SK-N-SH (cell line): Measurements from ENCODE around the gene CIAO2B. TPM values are rescaled to one million over a fixed set of nuclear protein-coding genes. Genes with fewer than 3 reads are reported as not detected.

Experiments
- CTCF ChIA-PET: fragments of 300-600, 350-600 bp; formaldehyde crosslinking; extraction: SDS; loops from one replicate; lab custom pipeline; 2021; lab: Yijun Ruan, JAX
- POLR2A ChIA-PET: fragments of 350-600 bp; sonication (Branson Sonifier 250); formaldehyde crosslinking; extraction: SDS; loops from one replicate; lab custom pipeline; 2020; ENCODE audit warnings: antibody characterized with exemption, inconsistent platforms; lab: Yijun Ruan, JAX
- DNase-seq: peaks from one replicate; pipeline ENCODE4 v3.0.0; 2012
- H2AFZ ChIP-seq: fragments of 200-600 bp; sonication (generic); 2 replicates; pipeline ENCODE4 v1.8.1; 2016; ENCODE audit warnings: antibody characterized with exemption, mild to moderate bottlenecking, low read depth
- H3F3A ChIP-seq: fragments of 200-600 bp; sonication (generic); replicated peaks from 2 replicates; pipeline ENCODE3; 2016; ENCODE audit warnings: antibody characterized with exemption, mild to moderate bottlenecking; ENCODE audit not compliant: insufficient read depth
- H3K27ac ChIP-seq, 2 experiments: fragments of 200-500 bp in 1 of 2; fragments of 200-600 bp in 1 of 2; sonication (Bioruptor generic) in 1 of 2; sonication (generic), shearing (Covaris generic) in 1 of 2; 2 replicates each; pipeline versions ENCODE4 v1.5.1 to v1.6.1; 2014 to 2016; ENCODE audit warnings: low read depth in 2 of 2, inconsistent platforms in 1 of 2, low read length in 1 of 2, mild to moderate bottlenecking in 1 of 2, mixed read lengths in 1 of 2
- H3K27me3 ChIP-seq: fragments of 200-600 bp; sonication (generic), shearing (Covaris generic); 2 replicates; pipeline ENCODE4 v1.6.1; 2016; ENCODE audit warnings: mixed run types; ENCODE audit not compliant: insufficient read depth
- H3K36me3 ChIP-seq, 2 experiments: fragments of 200-500 bp in 1 of 2; fragments of 200-600 bp in 1 of 2; sonication (Bioruptor generic) in 1 of 2; sonication (generic) in 1 of 2; replicated peaks in 1 of 2; 2 replicates each; pipeline versions ENCODE3 to v1.5.1; 2014 to 2016; ENCODE audit warnings: low read length in 1 of 2, mild to moderate bottlenecking in 1 of 2; ENCODE audit not compliant: insufficient read depth in 2 of 2, control insufficient read depth in 1 of 2
- H3K4me1 ChIP-seq, 2 experiments: fragments of 200-500 bp in 1 of 2; fragments of 200-600 bp in 1 of 2; sonication (Bioruptor generic) in 1 of 2; sonication (generic), shearing (Covaris generic) in 1 of 2; 2 replicates each; pipeline versions ENCODE4 v1.5.1 to v1.6.1; 2014 to 2016; ENCODE audit warnings: low read depth in 1 of 2, low read length in 1 of 2, mixed run types in 1 of 2; ENCODE audit not compliant: insufficient read depth in 2 of 2, control insufficient read depth in 1 of 2
- H3K4me2 ChIP-seq: fragments of 200-600 bp; sonication (generic), shearing (Covaris generic); 2 replicates; pipeline ENCODE4 v1.6.1; 2017; ENCODE audit warnings: mixed run types
- H3K4me3 ChIP-seq, 2 experiments: fragments of 200-500 bp in 1 of 2; fragments of 200-600 bp in 1 of 2; sonication (Bioruptor generic) in 1 of 2; sonication (generic), shearing (Covaris generic) in 1 of 2; 2 replicates each; pipeline versions ENCODE4 v1.5.1 to v1.8.1; 2014 to 2016; ENCODE audit warnings: low read depth in 2 of 2, inconsistent platforms in 1 of 2, low read length in 1 of 2, mild to moderate bottlenecking in 1 of 2, mixed read lengths in 1 of 2, moderate library complexity in 1 of 2
- H3K79me2 ChIP-seq: fragments of 200-600 bp; sonication (generic); 2 replicates; pipeline ENCODE4 v1.8.1; 2017; ENCODE audit warnings: mild to moderate bottlenecking; ENCODE audit not compliant: insufficient read depth
- H3K9ac ChIP-seq: fragments of 200-600 bp; sonication (generic); 2 replicates; pipeline ENCODE4 v1.6.1; 2017; ENCODE audit warnings: mixed run types
- H3K9me2 ChIP-seq: fragments of 200-600 bp; sonication (generic); 2 replicates; pipeline ENCODE4 v1.6.1; 2017; ENCODE audit warnings: mixed run types
- H3K9me3 ChIP-seq: fragments of 200-600 bp; sonication (generic); 2 replicates; pipeline ENCODE4 v1.6.1; 2017; ENCODE audit warnings: mixed run types, mild to moderate bottlenecking, moderate library complexity
- H4K20me1 ChIP-seq: fragments of 200-600 bp; sonication (generic); 2 replicates; pipeline ENCODE4 v1.6.1; 2017; ENCODE audit warnings: mild to moderate bottlenecking, mixed run types; ENCODE audit not compliant: insufficient read depth
- ELF1 ChIP-seq: IDR thresholded peaks from 2 replicates; pipeline ENCODE4 v1.4.0; 2012
- FOSL2 ChIP-seq: IDR thresholded peaks from 2 replicates; pipeline ENCODE4 v1.4.0; 2012; ENCODE audit warnings: low read depth, mild to moderate bottlenecking, moderate library complexity, borderline replicate concordance
- FOXM1 ChIP-seq: IDR thresholded peaks from 2 replicates; pipeline ENCODE4 v1.4.0; 2012; ENCODE audit warnings: low read depth, mild to moderate bottlenecking
- GABPA ChIP-seq: IDR thresholded peaks from 2 replicates; pipeline ENCODE4 v1.4.0; 2012; ENCODE audit warnings: low read depth, mild to moderate bottlenecking
- GATA2 ChIP-seq: sonication (generic); formaldehyde crosslinking; IDR thresholded peaks from 2 replicates; pipeline ENCODE4 v1.5.0; 2020; ENCODE audit warnings: mild to moderate bottlenecking, missing genetic modification reagents
- JUND ChIP-seq: IDR thresholded peaks from 2 replicates; pipeline ENCODE4 v1.4.0; 2012
- MXI1 ChIP-seq: IDR thresholded peaks from 2 replicates; pipeline ENCODE4 v1.6.1; 2012; ENCODE audit warnings: mild to moderate bottlenecking, low read depth, low read length, improper control_type of control experiment
- NFIC ChIP-seq: IDR thresholded peaks from 2 replicates; pipeline ENCODE4 v1.4.0; 2012; ENCODE audit warnings: borderline replicate concordance
- NRF1 ChIP-seq: IDR thresholded peaks from 2 replicates; pipeline ENCODE4 v1.6.1; 2012; ENCODE audit warnings: low read depth, mild to moderate bottlenecking, low read length
- RCOR1 ChIP-seq: fragments of 150-350 bp; IDR thresholded peaks from 2 replicates; pipeline ENCODE4 v1.6.1; 2017; ENCODE audit warnings: antibody characterized with exemption, low read length
- REST ChIP-seq: IDR thresholded peaks from 2 replicates; pipeline ENCODE4 v1.6.1; 2012; ENCODE audit warnings: mild to moderate bottlenecking, low read depth, low read length, moderate library complexity
- RFX5 ChIP-seq: IDR thresholded peaks from 2 replicates; pipeline ENCODE4 v1.6.1; 2012; ENCODE audit warnings: mild to moderate bottlenecking, improper control_type of control experiment, low read length
- RXRA ChIP-seq: IDR thresholded peaks from 2 replicates; pipeline ENCODE4 v1.4.0; 2012; ENCODE audit warnings: low read depth, mild to moderate bottlenecking, borderline replicate concordance
- SIN3A ChIP-seq: IDR thresholded peaks from 2 replicates; pipeline ENCODE4 v1.6.1; 2012; ENCODE audit warnings: low read depth, mild to moderate bottlenecking, low read length, moderate library complexity, borderline replicate concordance
- SMC3 ChIP-seq: IDR thresholded peaks from 2 replicates; pipeline ENCODE4 v1.6.1; 2012; ENCODE audit warnings: low read depth, low read length, improper control_type of control experiment
- WGBS: methylation state at CpG from one replicate; pipeline ENCODE4 v1.1.6; 2017; ENCODE audit warnings: low lambda C conversion rate; 5-methylcytosine and 5-hydroxymethylcytosine counted together
- polyA plus RNA-seq, 3 experiments: library from polyadenylated mRNA; depleted of rRNA; stranded (reverse); fragments of >200 nt; gene quantifications; 2 replicates each; pipeline ENCODE4 v1.2.3, GENCODE V29; 2012

Gene CIAO2B
- polyA plus RNA-seq, 1 of the 3 experiments (the other 2 are of a cell fraction), result 665 TPM

- ChIA-PET CTCF (interaction anchor here (1.6 to 8.5 kb wide), 2 partner anchors 23 to 48 kb away, joined by 4 to 174 read pairs; partner anchors contain the start of genes CDH16 and RRAD), POLR2A (no interaction called here)
- peak overlapping the region; percentile 52 for H3K4me2 ChIP-seq
- H2AFZ ChIP-seq, result 0 out of 2 replicates have a peak overlapping the region, but pooled peaks have one; percentile 31
- H4K20me1 ChIP-seq, result no peaks in the 10 kb centered on the region
- H3K4me1 ChIP-seq, result peaks cover 19% of the 10 kb centered on the region in 2 experiments
- H3F3A ChIP-seq, result peaks cover 3% of the 10 kb centered on the region
- no peaks in the 10 kb centered on the region for H3K9me2 ChIP-seq
- no peak overlapping the region for H3K4me3 ChIP-seq
- H3K27me3 ChIP-seq, result no peaks in the 10 kb centered on the region
- peak; percentile 18 for DNase-seq
- TF ChIP-seq NRF1, result no peak
- no peak for TF ChIP-seq SIN3A
- TF ChIP-seq GATA2 (CRISPR knock-in tag), result no peak
- no peak for TF ChIP-seq RXRA
- no peak for TF ChIP-seq GABPA
- no peak for TF ChIP-seq FOXM1
- TF ChIP-seq REST, result no peak
- no peak for TF ChIP-seq MXI1
- no peak for TF ChIP-seq NFIC
- TF ChIP-seq RFX5, result no peak
- no peak for TF ChIP-seq ELF1
- TF ChIP-seq SMC3, result no peak
- no peak for TF ChIP-seq FOSL2
- no peak for TF ChIP-seq JUND
- no peaks in the 10 kb centered on the region for H3K79me2 ChIP-seq
- no peak overlapping the region; the same call in 1 of the 2 replicates for H3K9ac ChIP-seq
- H3K27ac ChIP-seq, result peak overlapping the region; percentile 43 to 53
- H3K9me3 ChIP-seq, result no peaks in the 10 kb centered on the region
- H3K36me3 ChIP-seq, result no peaks in the 10 kb centered on the region
- 97% methylated on average over 6 of the region's 6 CpGs for WGBS
Measured at GRCh38 chr16:66899310-66899944, 34.8 kb downstream of the CIAO2B start.

GRCh38 chr16:66898933-66899309, 35.3 kb downstream of the CIAO2B start:
- WGBS, result 60% methylated on average over 2 of the region's 2 CpGs
- Histone ChIP-seq H3K36me3 (no peaks in the 10 kb centered on the region), H2AFZ (no peak overlapping the region), H3F3A (peaks cover 3% of the 10 kb centered on the region), H3K9ac (no peak overlapping the region), H3K9me3 (no peaks in the 10 kb centered on the region), H3K4me3 (no peak overlapping the region), H3K27ac (no peak overlapping the region), H3K9me2 (no peaks in the 10 kb centered on the region), H3K79me2 (no peaks in the 10 kb centered on the region), H4K20me1 (no peaks in the 10 kb centered on the region), H3K27me3 (no peaks in the 10 kb centered on the region), H3K4me2 (no peak overlapping the region), H3K4me1 (peaks cover 19% of the 10 kb centered on the region in 2 experiments)
- POLR2A ChIA-PET, result no interaction called here
- no peak for DNase-seq
- TF ChIP-seq JUND (no peak), RCOR1 (0 out of 2 replicates have a peak, but pooled peaks have one; percentile 24)
- CTCF ChIA-PET, result interaction anchor here (1.3 to 8.5 kb wide), 2 partner anchors 24 to 62 kb away, joined by 3 to 174 read pairs; partner anchors contain the start of genes CDH16, CES3 and RRAD
